K562 (cell line): ENCODE data around the gene CCDC18. TPM values are rescaled to one million over a fixed set of nuclear protein-coding genes. Genes with fewer than 3 reads are reported as not detected.

ENCODE experiments used
- ATAC-seq: fragments of 200-7000 bp; cut with Tn5 transposase; 3 replicates; pipeline ENCODE4 v1.9.1; 2020; ENCODE audit warnings: moderate library complexity
- BruUV-seq: library from RNA; stranded (reverse); fragments of 400-500 nt; replicated peaks from 2 replicates; lab custom pipeline; 2021; lab: Mats Ljungman, UMichigan
- CTCF ChIA-PET: fragments of 300-600 bp; formaldehyde crosslinking; extraction: SDS; loops from one replicate; lab custom pipeline; 2021; ENCODE audit warnings: low intra/inter-chr PET ratio; lab: Yijun Ruan, JAX
- POLR2A ChIA-PET: fragments of 300-600, 350-650 bp; sonication (Branson Sonifier 250); formaldehyde crosslinking; extraction: SDS; loops from one replicate; lab custom pipeline; 2021; ENCODE audit warnings: antibody characterized with exemption, inconsistent platforms; lab: Yijun Ruan, JAX
- DNase-seq, 4 experiments: peaks; one replicate each; pipeline versions ENCODE4 v3.0.0 to v3.0.0-alpha.2; 2011 to 2018; ENCODE audit warnings: low spot score in 3 of 4, mixed read lengths in 3 of 4; ENCODE audit errors: extremely low read depth in 1 of 4
- FAIRE-seq: peaks from 2 replicates; lab custom pipeline; 2011; peaks lifted over from hg19 to GRCh38; lab: Jason Lieb, UNC
- H2AFZ ChIP-seq: 2 replicates; pipeline ENCODE4 v1.6.0; 2011; ENCODE audit warnings: low read depth, low read length, control low read depth, inconsistent platforms
- H3K27ac ChIP-seq: fragments of 200-600 bp; 3 replicates; pipeline ENCODE4 v1.8.0; 2011; ENCODE audit warnings: low read depth, mild to moderate bottlenecking, control low read depth, inconsistent platforms, low read length, moderate library complexity, mixed read lengths; ENCODE audit errors: extremely low read depth
- H3K27me3 ChIP-seq, 2 experiments: fragments of 300-600 bp in 1 of 2; 2 replicates in 1 of 2; 3 replicates in 1 of 2; pipeline versions ENCODE4 v1.6.0 to v1.8.0; 2011; ENCODE audit warnings: inconsistent platforms in 2 of 2, low read length in 2 of 2, mild to moderate bottlenecking in 1 of 2, mixed read lengths in 1 of 2, moderate library complexity in 1 of 2; ENCODE audit not compliant: control insufficient read depth in 2 of 2, insufficient read depth in 2 of 2
- H3K36me3 ChIP-seq: fragments of 300-600 bp; 3 replicates; pipeline ENCODE4 v1.8.0; 2011; ENCODE audit warnings: mild to moderate bottlenecking, low read length, inconsistent platforms; ENCODE audit not compliant: control insufficient read depth, insufficient read depth
- H3K4me1 ChIP-seq, 2 experiments: fragments of 200-600 bp in 1 of 2; replicated peaks in 1 of 2; 2 replicates in 1 of 2; 3 replicates in 1 of 2; pipeline versions ENCODE4 v1.5.1 to v1.8.0; 2011; ENCODE audit warnings: inconsistent platforms in 2 of 2, low read length in 2 of 2, mild to moderate bottlenecking in 1 of 2, mixed read lengths in 1 of 2, moderate library complexity in 1 of 2; ENCODE audit not compliant: control insufficient read depth in 2 of 2, insufficient read depth in 2 of 2
- H3K4me2 ChIP-seq: 2 replicates; pipeline ENCODE4 v1.6.1; 2011; ENCODE audit warnings: low read length, control low read depth, inconsistent platforms, mixed read lengths; ENCODE audit not compliant: insufficient read depth
- H3K4me3 ChIP-seq: fragments of 200-600 bp; sonication (generic), shearing (Covaris generic); 2 replicates; pipeline ENCODE4 v1.5.1; 2016; ENCODE audit warnings: control low read depth, inconsistent platforms
- H3K79me2 ChIP-seq: fragments of 200-600 bp; 3 replicates; pipeline ENCODE4 v1.8.0; 2011; ENCODE audit warnings: low read length, inconsistent platforms; ENCODE audit not compliant: control insufficient read depth, insufficient read depth
- H3K9ac ChIP-seq, 2 experiments: 2 replicates each; pipeline versions ENCODE4 v1.6.0 to v1.6.1; 2011; ENCODE audit warnings: low read depth in 2 of 2, low read length in 2 of 2, control low read depth in 1 of 2, inconsistent platforms in 1 of 2, mild to moderate bottlenecking in 1 of 2, mixed read lengths in 1 of 2; ENCODE audit not compliant: insufficient read depth in 1 of 2
- H3K9me1 ChIP-seq: one replicate; pipeline ENCODE4 v1.6.0; 2011; ENCODE audit warnings: inconsistent platforms, mild to moderate bottlenecking, low read length, moderate library complexity; ENCODE audit not compliant: control insufficient read depth, insufficient read depth
- H3K9me3 ChIP-seq: replicated peaks from 2 replicates; pipeline ENCODE4 v1.5.1; 2011; ENCODE audit warnings: low read depth, low read length, inconsistent platforms; ENCODE audit not compliant: control insufficient read depth, insufficient read depth
- H4K20me1 ChIP-seq: replicated peaks from 2 replicates; pipeline ENCODE4 v1.6.1; 2011; ENCODE audit warnings: low read length, inconsistent platforms, mixed read lengths; ENCODE audit not compliant: control insufficient read depth, insufficient read depth
- DNMT1 ChIP-seq: fragments of 450-650 bp; IDR thresholded peaks from 2 replicates; pipeline ENCODE4 v1.6.1; 2016; ENCODE audit warnings: antibody characterized with exemption, mild to moderate bottlenecking
- ESRRB ChIP-seq: fragments of 250-450 bp; sonication (Bioruptor Pico); IDR thresholded peaks from 2 replicates; pipeline ENCODE4 v1.5.0; 2020; ENCODE audit warnings: mild to moderate bottlenecking, moderate library complexity, borderline replicate concordance
- ETV5 ChIP-seq: sonication (generic); formaldehyde crosslinking; IDR thresholded peaks from 2 replicates; pipeline ENCODE4 v1.4.0; 2020; ENCODE audit warnings: low read depth, mild to moderate bottlenecking, missing genetic modification reagents
- GTF2F1 ChIP-seq: IDR thresholded peaks from 2 replicates; pipeline ENCODE4 v1.6.1; 2011; ENCODE audit warnings: low read depth, low read length, improper control_type of control experiment
- HDGF ChIP-seq: fragments of 450-650 bp; IDR thresholded peaks from 2 replicates; pipeline ENCODE4 v1.6.1; 2016
- HMG20B ChIP-seq: fragments of 250-450 bp; sonication (Bioruptor Pico); IDR thresholded peaks from 2 replicates; pipeline ENCODE4 v1.5.0; 2021; ENCODE audit warnings: mild to moderate bottlenecking
- JUND ChIP-seq, 2 experiments: IDR thresholded peaks; 2 replicates in 1 of 2; 3 replicates in 1 of 2; pipeline ENCODE4 v1.6.1; 2011; ENCODE audit warnings: borderline replicate concordance in 2 of 2, low read depth in 2 of 2, low read length in 2 of 2, improper control_type of control experiment in 1 of 2, missing biosample characterization in 1 of 2, missing genetic modification characterization in 1 of 2, missing genetic modification reagents in 1 of 2
- MECOM ChIP-seq: fragments of 250-450 bp; sonication (Bioruptor Pico); IDR thresholded peaks from 2 replicates; pipeline ENCODE4 v1.8.0; 2022; ENCODE audit warnings: inconsistent platforms
- MYC ChIP-seq, 2 experiments: fragments of 250-450 bp in 1 of 2; sonication (Bioruptor Pico) in 1 of 2; IDR thresholded peaks; 2 replicates each; pipeline versions ENCODE4 v1.5.1 to v1.6.1; 2012 to 2021; ENCODE audit warnings: low read depth in 2 of 2, borderline replicate concordance in 1 of 2, improper control_type of control experiment in 1 of 2, low read length in 1 of 2, mild to moderate bottlenecking in 1 of 2, moderate library complexity in 1 of 2
- PYGO2 ChIP-seq: fragments of 450-650 bp; IDR thresholded peaks from 2 replicates; pipeline ENCODE4 v1.6.1; 2016; ENCODE audit warnings: mild to moderate bottlenecking, missing genetic modification characterization, moderate library complexity, missing compliant biosample characterization
- SPI1 ChIP-seq: IDR thresholded peaks from 2 replicates; pipeline ENCODE4 v1.6.1; 2011; ENCODE audit warnings: low read depth, low read length, control low read depth, borderline replicate concordance
- SRSF7 ChIP-seq: fragments of 200-400 bp; formaldehyde crosslinking; optimal IDR thresholded peaks from 2 replicates; pipeline ENCODE3; 2017; ENCODE audit warnings: mild to moderate bottlenecking, low read depth, low read length
- TAF7 ChIP-seq: fragments of 450-650 bp; IDR thresholded peaks from 2 replicates; pipeline ENCODE4 v1.6.1; 2016; ENCODE audit warnings: missing genetic modification characterization, missing compliant biosample characterization
- TFAM ChIP-seq: fragments of 250-450 bp; sonication (Bioruptor Pico); conservative IDR thresholded peaks from 2 replicates; pipeline ENCODE4 v1.5.0; 2021; ENCODE audit warnings: mild to moderate bottlenecking, moderate library complexity
- THRA ChIP-seq: fragments of 450-650 bp; IDR thresholded peaks from 2 replicates; pipeline ENCODE4 v1.6.1; 2017; ENCODE audit warnings: mild to moderate bottlenecking, moderate library complexity
- ZNF57 ChIP-seq: fragments of 450-650 bp; formaldehyde crosslinking; IDR thresholded peaks from 2 replicates; pipeline ENCODE4 v1.4.0; 2020; ENCODE audit warnings: mild to moderate bottlenecking, moderate library complexity
- ZNF764 ChIP-seq: fragments of 250-450 bp; sonication (Bioruptor Pico); IDR thresholded peaks from 2 replicates; pipeline ENCODE4 v1.4.0; 2020; ENCODE audit warnings: low read depth, mild to moderate bottlenecking, moderate library complexity
- in situ Hi-C: fragments of 300-500 bp; cut with MboI; formaldehyde crosslinking; loops from 4 replicates; pipeline ENCODE4 v1.15.0; 2018; ENCODE audit warnings: inconsistent platforms, mixed read lengths
- intact Hi-C: fragments of 100-400 bp; cut with micrococcal nuclease; formaldehyde crosslinking; loops from 2 replicates; pipeline ENCODE4 v1.14.2; 2022
- polyA plus RNA-seq, 8 experiments: library from polyadenylated mRNA; depleted of rRNA in 4 of 8; stranded (reverse) in 5 of 8; unstranded in 3 of 8; fragments of >200 nt; fragmentation: Nextera tagmentation in 2 of 8; fragmentation: Illumina TruSeq in 1 of 8; extraction: Ambion mirVana in 2 of 8; extraction: Trizol in 1 of 8; gene quantifications; 2 replicates each; pipeline versions ENCODE4 v1.2.1 to v1.2.3, GENCODE V29; 2011 to 2014; ENCODE audit warnings: inconsistent platforms in 1 of 8, missing spikeins in 1 of 8
- total RNA-seq, 7 experiments: library from RNA; depleted of rRNA in 6 of 7; stranded (reverse); fragments of >200 nt in 6 of 7; fragmentation: Illumina TruSeq in 2 of 7; extraction: Trizol in 2 of 7; gene quantifications; 2 replicates each; pipeline versions ENCODE4 v1.2.1 to v1.2.3, GENCODE V29; 2011 to 2021; ENCODE audit warnings: low replicate concordance in 1 of 7

CCDC18 gene
- total and polyA plus RNA-seq, 9 of the 15 experiments (the other 6 are each of a cell fraction or from before 2014, with no cell fraction given) = 19.5 to 34.2 (median 24.3) TPM

DNA sequence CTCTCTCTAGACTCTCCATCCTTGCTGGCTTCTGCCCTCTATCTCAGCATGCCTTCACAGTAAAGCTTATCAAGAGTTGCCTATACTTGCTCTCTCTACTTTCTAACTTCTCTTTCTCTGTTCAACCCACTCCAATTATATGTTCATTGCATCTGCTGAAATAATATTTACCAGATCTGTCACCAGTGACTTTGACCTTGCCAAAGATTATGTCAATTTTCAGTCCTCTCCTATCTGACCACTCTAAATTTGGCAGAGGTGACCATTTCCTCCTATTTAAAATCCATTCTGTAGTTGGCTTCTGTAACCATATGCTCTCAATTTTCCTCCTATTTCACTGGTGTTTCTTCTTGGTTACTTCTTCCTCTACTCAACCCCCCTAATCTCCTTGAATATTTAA, 126.4 kb downstream of the CCDC18 start:
- H2AFZ ChIP-seq = no peak overlapping the region
- POLR2A ChIA-PET = interaction anchor here (1.4 to 1.6 kb wide), 2 partner anchors 10 to 36 kb away, joined by 3 to 4 read pairs; no protein-coding TSS in a partner anchor
- DNase-seq (no peak), FAIRE-seq (no peak), ATAC-seq (no peak)
- no peak overlapping the region for H3K27ac ChIP-seq
- peaks cover 0 to 3% of the 10 kb centered on the region in 2 experiments; a peak in 2 of 5 replicates for H3K4me1 ChIP-seq
- no peaks in the 10 kb centered on the region for H4K20me1 ChIP-seq
- H3K79me2 ChIP-seq = no peaks in the 10 kb centered on the region
- H3K9me3 ChIP-seq = no peaks in the 10 kb centered on the region
- in situ Hi-C loops (loop anchor here (10.0 kb wide), 2 partner anchors 128 to 318 kb away; no protein-coding TSS in a partner anchor), intact Hi-C loops (loop anchor here (5.0 kb wide), 2 partner anchors 130 to 505 kb away; no protein-coding TSS in a partner anchor)
- no peaks in the 10 kb centered on the region for H3K36me3 ChIP-seq
- H3K4me2 ChIP-seq = no peak overlapping the region
- H3K9me1 ChIP-seq = no peaks in the 10 kb centered on the region
- TF ChIP-seq GTF2F1 (no peak), HDGF (no peak), ZNF764 (CRISPR knock-in tag) (no peak), ESRRB (no peak), DNMT1 (no peak), PYGO2 (tag) (no peak), SRSF7 (no peak), TFAM (CRISPR knock-in tag) (no peak), MECOM (CRISPR knock-in tag) (no peak), MYC (IDR thresholded peaks at IDR 0.05; ENCODE audit: low read depth, low read length) (no peak), MYC (CRISPR knock-in tag; IDR thresholded peaks at IDR 0.05; ENCODE audit: borderline replicate concordance, low read depth) (no peak), TAF7 (tag) (no peak), ZNF57 (no peak), HMG20B (no peak), THRA (no peak), SPI1 (no peak), JUND (IDR thresholded peaks at IDR 0.05; ENCODE audit: borderline replicate concordance, low read depth, low read length) (no peak), JUND (tag; IDR thresholded peaks at IDR 0.05; ENCODE audit: borderline replicate concordance, low read depth, low read length) (no peak), ETV5 (CRISPR knock-in tag) (no peak)
- CTCF ChIA-PET = no interaction called here
- no TSS peak for BruUV-seq
- H3K9ac ChIP-seq = no peak overlapping the region
- H3K4me3 ChIP-seq = no peak overlapping the region
- H3K27me3 ChIP-seq = no peaks in the 10 kb centered on the region
